ENCODE results near the gene SLC2A1.

Gene SLC2A1

GRCh38 chr1:42943728-42944127, 14.9 kb downstream of the SLC2A1 start:
- TF ChIP-seq GABPA (IDR thresholded peaks at IDR 0.05; ENCODE audit: low read depth), result no peak
- no peak for TF ChIP-seq SPI1 (IDR thresholded peaks at IDR 0.05; ENCODE audit: borderline replicate concordance, low read depth)
- TF ChIP-seq CTCF (IDR thresholded peaks at IDR 0.05; ENCODE audit: insufficient read depth, low read length), result no peak
- no peak for TF ChIP-seq REST (IDR thresholded peaks at IDR 0.05; ENCODE audit: insufficient replicate concordance, low read depth)
- TF ChIP-seq POLR2AphosphoS5 (IDR thresholded peaks at IDR 0.05; ENCODE audit: low read depth), result no peak
- DNase-seq (ENCODE audit: low read depth in 1 of 2, low spot score in 1 of 2), result no peak
- no peaks in the 10 kb centered on the region for H3K27me3 ChIP-seq (ENCODE audit: insufficient read depth, poor library complexity, severe bottlenecking)
- H3K4me3 ChIP-seq (replicated peaks; ENCODE audit: insufficient read depth, low read length), result no peak overlapping the region
- H3K27ac ChIP-seq (replicated peaks), result peak overlapping the region; percentile 59

- DNase-seq (ENCODE audit: low read depth in 1 of 2, low spot score in 1 of 2), result peak in 1 of 2 experiments; percentile 42
- Histone ChIP-seq H3K27ac (replicated peaks) (no peak overlapping the region), H3K27me3 (ENCODE audit: insufficient read depth, poor library complexity, severe bottlenecking) (no peaks in the 10 kb centered on the region), H3K4me3 (replicated peaks; ENCODE audit: insufficient read depth, low read length) (no peak overlapping the region)
- no peak for TF ChIP-seq REST (IDR thresholded peaks at IDR 0.05; ENCODE audit: insufficient replicate concordance, low read depth)
- no peak for TF ChIP-seq SPI1 (IDR thresholded peaks at IDR 0.05; ENCODE audit: borderline replicate concordance, low read depth)
- TF ChIP-seq GABPA (IDR thresholded peaks at IDR 0.05; ENCODE audit: low read depth), result no peak
- TF ChIP-seq POLR2AphosphoS5 (IDR thresholded peaks at IDR 0.05; ENCODE audit: low read depth), result no peak
- no peak for TF ChIP-seq CTCF (IDR thresholded peaks at IDR 0.05; ENCODE audit: insufficient read depth, low read length)
These were observed 15.5 kb downstream of the SLC2A1 start for GRCh38 chr1:42943166-42943565.

GRCh38 chr1:42942444-42942843, 16.2 kb downstream of the SLC2A1 start:
- peak in 1 of 2 experiments; percentile 41 for DNase-seq (ENCODE audit: low read depth in 1 of 2, low spot score in 1 of 2)
- Histone ChIP-seq H3K27me3 (ENCODE audit: insufficient read depth, poor library complexity, severe bottlenecking) (no peaks in the 10 kb centered on the region), H3K4me3 (replicated peaks; ENCODE audit: insufficient read depth, low read length) (no peak overlapping the region), H3K27ac (replicated peaks) (no peak overlapping the region)
- TF ChIP-seq CTCF (IDR thresholded peaks at IDR 0.05; ENCODE audit: insufficient read depth, low read length) (no peak), REST (IDR thresholded peaks at IDR 0.05; ENCODE audit: insufficient replicate concordance, low read depth) (no peak), GABPA (IDR thresholded peaks at IDR 0.05; ENCODE audit: low read depth) (no peak), SPI1 (IDR thresholded peaks at IDR 0.05; ENCODE audit: borderline replicate concordance, low read depth) (peak; percentile 69; the same call in 1 of the 2 replicates)

Data from HL-60 (cell line).